H9 (cell line): ENCODE measurements around the gene CDK12. TPM values are rescaled to one million over a fixed set of nuclear protein-coding genes. Genes with fewer than 3 reads are reported as not detected.

Source experiments
- DNase-seq: peaks from one replicate; pipeline ENCODE4 v3.0.0-alpha.2; 2017
- H2AFZ ChIP-seq: one replicate; pipeline ENCODE4 v1.6.1; 2013; ENCODE audit warnings: mild to moderate bottlenecking, low read length, control low read depth, moderate library complexity
- H2AK5ac ChIP-seq: 2 replicates; pipeline ENCODE4 v1.6.1; 2013; ENCODE audit warnings: low read length, control low read depth, mixed read lengths; ENCODE audit not compliant: insufficient read length
- H2BK120ac ChIP-seq: one replicate; pipeline ENCODE4 v1.6.1; 2013; ENCODE audit warnings: low read depth, mild to moderate bottlenecking, low read length, control low read depth, inconsistent platforms; ENCODE audit not compliant: poor library complexity, severe bottlenecking
- H2BK12ac ChIP-seq: 2 replicates; pipeline ENCODE4 v1.6.1; 2013; ENCODE audit warnings: low read length, control low read depth, mixed read lengths, low read depth; ENCODE audit not compliant: insufficient read length
- H2BK15ac ChIP-seq: 2 replicates; pipeline ENCODE4 v1.6.1; 2013; ENCODE audit warnings: low read depth, low read length, control low read depth
- H2BK20ac ChIP-seq: one replicate; pipeline ENCODE4 v1.6.1; 2013; ENCODE audit warnings: low read depth, mild to moderate bottlenecking, low read length, control low read depth, inconsistent platforms; ENCODE audit not compliant: poor library complexity, severe bottlenecking
- H2BK5ac ChIP-seq: 2 replicates; pipeline ENCODE4 v1.6.1; 2013; ENCODE audit warnings: low read length, control low read depth, mixed read lengths; ENCODE audit not compliant: insufficient read length
- H3K14ac ChIP-seq: 2 replicates; pipeline ENCODE4 v1.6.1; 2013; ENCODE audit warnings: low read length, control low read depth; ENCODE audit not compliant: insufficient read depth
- H3K18ac ChIP-seq: 2 replicates; pipeline ENCODE4 v1.6.1; 2013; ENCODE audit warnings: low read depth, mild to moderate bottlenecking, mixed read lengths, low read length, control low read depth; ENCODE audit not compliant: insufficient read length
- H3K23ac ChIP-seq: 2 replicates; pipeline ENCODE4 v1.6.1; 2013; ENCODE audit warnings: low read length, control low read depth, mixed read lengths, low read depth; ENCODE audit not compliant: insufficient read length
- H3K23me2 ChIP-seq: 2 replicates; pipeline ENCODE4 v1.6.1; 2013; ENCODE audit warnings: low read depth, mild to moderate bottlenecking, mixed read lengths, low read length, control low read depth; ENCODE audit not compliant: insufficient read length, poor library complexity, severe bottlenecking
- H3K27ac ChIP-seq: 2 replicates; pipeline ENCODE4 v1.5.1; 2013; ENCODE audit warnings: low read length, control low read depth, mixed read lengths, low read depth; ENCODE audit not compliant: insufficient read length
- H3K27me3 ChIP-seq: 2 replicates; pipeline ENCODE4 v1.6.1; 2013; ENCODE audit warnings: low read length, control low read depth, inconsistent platforms; ENCODE audit not compliant: insufficient read depth
- H3K4ac ChIP-seq: 2 replicates; pipeline ENCODE4 v1.6.1; 2013; ENCODE audit warnings: low read depth, mild to moderate bottlenecking, control low read depth, inconsistent platforms, low read length, moderate library complexity
- H3K4me1 ChIP-seq: 2 replicates; pipeline ENCODE4 v1.6.1; 2013; ENCODE audit warnings: low read length, control low read depth, inconsistent platforms; ENCODE audit not compliant: insufficient read depth
- H3K4me2 ChIP-seq: 2 replicates; pipeline ENCODE4 v1.6.1; 2013; ENCODE audit warnings: low read length, control low read depth, mixed read lengths; ENCODE audit not compliant: insufficient read length, insufficient read depth
- H3K56ac ChIP-seq: 2 replicates; pipeline ENCODE4 v1.6.1; 2013; ENCODE audit warnings: low read depth, mild to moderate bottlenecking, mixed read lengths, low read length, control low read depth; ENCODE audit not compliant: insufficient read length
- H3K79me1 ChIP-seq: 2 replicates; pipeline ENCODE4 v1.6.1; 2013; ENCODE audit warnings: low read depth, mild to moderate bottlenecking, moderate library complexity, low read length, control low read depth, inconsistent platforms; ENCODE audit not compliant: insufficient read depth, poor library complexity, severe bottlenecking
- H3K79me2 ChIP-seq: 2 replicates; pipeline ENCODE4 v1.6.1; 2013; ENCODE audit warnings: low read length, control low read depth, inconsistent platforms; ENCODE audit not compliant: insufficient read depth
- H3K9ac ChIP-seq: 2 replicates; pipeline ENCODE4 v1.6.1; 2013; ENCODE audit warnings: low read length, control low read depth, mixed read lengths; ENCODE audit not compliant: insufficient read length; ENCODE audit errors: extremely low read depth
- H3K9me3 ChIP-seq: one replicate; pipeline ENCODE4 v1.6.1; 2013; ENCODE audit warnings: low read depth, low read length, inconsistent platforms; ENCODE audit not compliant: control insufficient read depth
- H3T11ph ChIP-seq: one replicate; pipeline ENCODE4 v1.6.1; 2013; ENCODE audit warnings: mild to moderate bottlenecking, low read length, control low read depth, inconsistent platforms
- H4K20me1 ChIP-seq: one replicate; pipeline ENCODE4 v1.6.1; 2013; ENCODE audit not compliant: control insufficient read depth, insufficient read length, insufficient read depth
- H4K5ac ChIP-seq: 2 replicates; pipeline ENCODE4 v1.6.1; 2013; ENCODE audit warnings: low read depth, mild to moderate bottlenecking, mixed read lengths, low read length, control low read depth; ENCODE audit not compliant: insufficient read length
- H4K8ac ChIP-seq: replicated peaks from 2 replicates; pipeline ENCODE4 v1.6.1; 2013; ENCODE audit warnings: low read length, control low read depth, mixed read lengths, low read depth; ENCODE audit not compliant: insufficient read length
- H4K91ac ChIP-seq: 2 replicates; pipeline ENCODE4 v1.6.1; 2013; ENCODE audit warnings: low read depth, mild to moderate bottlenecking, moderate library complexity, mixed read lengths, low read length, control low read depth; ENCODE audit not compliant: insufficient read length
- H3K27ac Mint-ChIP-seq, 3 experiments: 2 replicates in 2 of 3; 3 replicates in 1 of 3; pipeline ENCODE4 v1.8.0; 2020 to 2021; ENCODE audit warnings: mixed read lengths in 3 of 3, mild to moderate bottlenecking in 1 of 3, moderate library complexity in 1 of 3
- H3K27me3 Mint-ChIP-seq: 2 replicates; pipeline ENCODE4 v1.8.0; 2021; ENCODE audit warnings: low read depth, mild to moderate bottlenecking, moderate library complexity, mixed read lengths
- H3K36me3 Mint-ChIP-seq, 3 experiments: 2 replicates in 2 of 3; 3 replicates in 1 of 3; pipeline ENCODE4 v1.8.0; 2020 to 2021; ENCODE audit warnings: low read depth in 3 of 3, mixed read lengths in 3 of 3; ENCODE audit not compliant: insufficient read depth in 1 of 3
- H3K4me1 Mint-ChIP-seq, 2 experiments: 2 replicates each; pipeline ENCODE4 v1.8.0; 2020; ENCODE audit warnings: mixed read lengths in 2 of 2
- H3K4me3 Mint-ChIP-seq, 2 experiments: 2 replicates in 1 of 2; 3 replicates in 1 of 2; pipeline ENCODE4 v1.8.0; 2020 to 2021; ENCODE audit warnings: mild to moderate bottlenecking in 2 of 2, mixed read lengths in 2 of 2, moderate library complexity in 1 of 2
- H3K9me3 Mint-ChIP-seq, 2 experiments: 2 replicates in 1 of 2; 3 replicates in 1 of 2; pipeline ENCODE4 v1.8.0; 2020; ENCODE audit warnings: mild to moderate bottlenecking in 2 of 2, mixed read lengths in 2 of 2, moderate library complexity in 1 of 2
- WGBS: extraction: QIAGEN DNeasy Blood & Tissue Kit; methylation state at CpG from one replicate; pipeline ENCODE4 v1.1.7; 2013; ENCODE audit warnings: missing lambda C conversion rate, low lambda C conversion rate, mixed read lengths; ENCODE audit not compliant: insufficient read length; ENCODE audit errors: extremely low coverage; 5-methylcytosine and 5-hydroxymethylcytosine counted together
- total RNA-seq: library from RNA; stranded (reverse); gene quantifications from 2 replicates; pipeline ENCODE4 v1.2.1, GENCODE V29; 2021
- TF ChIP-seq, protein P1 (sequence below): fragments of 200-600 bp; sonication (generic); conservative IDR thresholded peaks from 3 replicates; pipeline ENCODE4 v1.8.0; 2021; ENCODE audit warnings: antibody characterized with exemption, mild to moderate bottlenecking

The CDK12 gene
- total RNA-seq, 1 experiment from 2014 or later, result 87.6 TPM

GRCh38 chr17:39484178-39484577, 22.9 kb downstream of the CDK12 start:
- H3K4me3 Mint-ChIP-seq, result no peak overlapping the region
- no peaks in the 10 kb centered on the region for H3K9me3 Mint-ChIP-seq
- H3K4ac ChIP-seq, result no peak overlapping the region
- no peaks in the 10 kb centered on the region for H3K4me1 ChIP-seq
- no peak overlapping the region for H3K4me2 ChIP-seq
- WGBS, result no CpG with 5 or more reads among the region's 2 CpGs
- H2BK5ac ChIP-seq, result no peak overlapping the region
- H3K9ac ChIP-seq, result no peak overlapping the region
- H2AK5ac ChIP-seq, result no peak overlapping the region
- TF ChIP-seq, protein P1, sequence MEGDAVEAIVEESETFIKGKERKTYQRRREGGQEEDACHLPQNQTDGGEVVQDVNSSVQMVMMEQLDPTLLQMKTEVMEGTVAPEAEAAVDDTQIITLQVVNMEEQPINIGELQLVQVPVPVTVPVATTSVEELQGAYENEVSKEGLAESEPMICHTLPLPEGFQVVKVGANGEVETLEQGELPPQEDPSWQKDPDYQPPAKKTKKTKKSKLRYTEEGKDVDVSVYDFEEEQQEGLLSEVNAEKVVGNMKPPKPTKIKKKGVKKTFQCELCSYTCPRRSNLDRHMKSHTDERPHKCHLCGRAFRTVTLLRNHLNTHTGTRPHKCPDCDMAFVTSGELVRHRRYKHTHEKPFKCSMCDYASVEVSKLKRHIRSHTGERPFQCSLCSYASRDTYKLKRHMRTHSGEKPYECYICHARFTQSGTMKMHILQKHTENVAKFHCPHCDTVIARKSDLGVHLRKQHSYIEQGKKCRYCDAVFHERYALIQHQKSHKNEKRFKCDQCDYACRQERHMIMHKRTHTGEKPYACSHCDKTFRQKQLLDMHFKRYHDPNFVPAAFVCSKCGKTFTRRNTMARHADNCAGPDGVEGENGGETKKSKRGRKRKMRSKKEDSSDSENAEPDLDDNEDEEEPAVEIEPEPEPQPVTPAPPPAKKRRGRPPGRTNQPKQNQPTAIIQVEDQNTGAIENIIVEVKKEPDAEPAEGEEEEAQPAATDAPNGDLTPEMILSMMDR, result no peak
- H3K9me3 ChIP-seq, result no peaks in the 10 kb centered on the region
- no peak for DNase-seq
- H2BK20ac ChIP-seq, result no peak overlapping the region
- H4K20me1 ChIP-seq, result no peaks in the 10 kb centered on the region
- H3K27me3 ChIP-seq, result no peaks in the 10 kb centered on the region
- no peak overlapping the region for H3K14ac ChIP-seq
- H3K36me3 Mint-ChIP-seq, result peaks cover 3 to 33% (median 15%) of the 10 kb centered on the region in 3 experiments; a peak in 5 of 7 replicates
- H2AFZ ChIP-seq, result no peak overlapping the region
- H3K56ac ChIP-seq, result no peak overlapping the region
- H3K23me2 ChIP-seq, result no peaks in the 10 kb centered on the region
- H2BK15ac ChIP-seq, result no peak overlapping the region
- no peak overlapping the region for H3K18ac ChIP-seq
- no peak overlapping the region for H4K8ac ChIP-seq
- H3K4me1 Mint-ChIP-seq, result no peaks in the 10 kb centered on the region
- no peak overlapping the region for H3K23ac ChIP-seq
- no peak overlapping the region for H2BK120ac ChIP-seq
- H3K27ac ChIP-seq, result no peak overlapping the region
- peaks cover 5% of the 10 kb centered on the region for H3K79me1 ChIP-seq
- no peaks in the 10 kb centered on the region for H3K79me2 ChIP-seq
- no peak overlapping the region for H4K5ac ChIP-seq
- no peak overlapping the region for H2BK12ac ChIP-seq
- no peak overlapping the region for H3T11ph ChIP-seq
- H3K27ac Mint-ChIP-seq, result no peak overlapping the region
- H3K27me3 Mint-ChIP-seq, result no peaks in the 10 kb centered on the region
- no peak overlapping the region for H4K91ac ChIP-seq
